ENCODE measurements around the gene FTO. TPM values are rescaled to one million over a fixed set of nuclear protein-coding genes. Genes with fewer than 3 reads are reported as not detected.

Gene FTO
- total RNA-seq, 1 experiment from 2014 or later, result 78.3 TPM

- Histone ChIP-seq H3K36me3 (ENCODE audit: control insufficient read depth, insufficient read depth, low read length) (no peaks in the 10 kb centered on the region; the same call in 1 of the 2 replicates), H3K4me1 (peaks cover 15% of the 10 kb centered on the region), H3K27me3 (replicated peaks; ENCODE audit: control insufficient read depth, insufficient read depth, low read length) (no peaks in the 10 kb centered on the region), H3K4me3 (ENCODE audit: low read depth, low read length) (no peak overlapping the region), H3K9me3 (no peaks in the 10 kb centered on the region)
- H3K27ac Mint-ChIP-seq (ENCODE audit: unreplicated experiment), result no peak overlapping the region
- CTCF ChIA-PET, result no interaction called here
- POLR2A ChIA-PET, result no interaction called here
- no peaks in the 10 kb centered on the region for H3K9me3 Mint-ChIP-seq (ENCODE audit: unreplicated experiment)
- intact Hi-C loops (cut with micrococcal nuclease; ENCODE audit: unreplicated experiment), result loop anchor here (5.0 to 10.0 kb wide), 4 partner anchors 339 to 866 kb away; partner anchors contain the start of gene IRX3
- no peak for DNase-seq
- H3K27me3 Mint-ChIP-seq (ENCODE audit: insufficient read depth, unreplicated experiment), result no peaks in the 10 kb centered on the region
- H3K4me3 Mint-ChIP-seq (ENCODE audit: unreplicated experiment), result no peak overlapping the region
- H3K4me1 Mint-ChIP-seq (ENCODE audit: low read depth, unreplicated experiment), result peaks cover 7% of the 10 kb centered on the region
- no peak for TF ChIP-seq CTCF (IDR thresholded peaks at IDR 0.05; ENCODE audit: insufficient read depth in 1 of 2, low read depth in 1 of 2, low read length in 1 of 2, severe bottlenecking in 1 of 2, unreplicated experiment in 1 of 2)
- no TSS peak for BruUV-seq (replicated peaks)
- H3K36me3 Mint-ChIP-seq (ENCODE audit: insufficient read depth, unreplicated experiment), result peaks cover 6% of the 10 kb centered on the region
Observed at GRCh38 chr16:53948326-53948725, 244.4 kb downstream of the FTO start.

GRCh38 chr16:53948734-53949430 lies 244.9 kb downstream of the FTO start:
- peaks cover 7% of the 10 kb centered on the region for H3K4me1 Mint-ChIP-seq (ENCODE audit: low read depth, unreplicated experiment)
- Histone ChIP-seq H3K36me3 (ENCODE audit: control insufficient read depth, insufficient read depth, low read length) (no peaks in the 10 kb centered on the region; the same call in 1 of the 2 replicates), H3K4me3 (ENCODE audit: low read depth, low read length) (no peak overlapping the region), H3K27me3 (replicated peaks; ENCODE audit: control insufficient read depth, insufficient read depth, low read length) (no peaks in the 10 kb centered on the region), H3K4me1 (peaks cover 10% of the 10 kb centered on the region), H3K9me3 (no peaks in the 10 kb centered on the region)
- DNase-seq, result no peak
- no peak for TF ChIP-seq CTCF (IDR thresholded peaks at IDR 0.05; ENCODE audit: insufficient read depth in 1 of 2, low read depth in 1 of 2, low read length in 1 of 2, severe bottlenecking in 1 of 2, unreplicated experiment in 1 of 2)
- ChIA-PET CTCF (no interaction called here), POLR2A (no interaction called here)
- H3K9me3 Mint-ChIP-seq (ENCODE audit: unreplicated experiment), result no peaks in the 10 kb centered on the region
- BruUV-seq (replicated peaks), result no TSS peak
- no peak overlapping the region for H3K4me3 Mint-ChIP-seq (ENCODE audit: unreplicated experiment)
- intact Hi-C loops (cut with micrococcal nuclease; ENCODE audit: unreplicated experiment), result loop anchor here (5.0 to 10.0 kb wide), 4 partner anchors 338 to 866 kb away; partner anchors contain the start of gene IRX3
- no peaks in the 10 kb centered on the region for H3K27me3 Mint-ChIP-seq (ENCODE audit: insufficient read depth, unreplicated experiment)
- H3K36me3 Mint-ChIP-seq (ENCODE audit: insufficient read depth, unreplicated experiment), result peaks cover 6% of the 10 kb centered on the region
- H3K27ac Mint-ChIP-seq (ENCODE audit: unreplicated experiment), result no peak overlapping the region

GRCh38 chr16:53949715-53950410 lies 245.9 kb downstream of the FTO start:
- H3K9me3 Mint-ChIP-seq (ENCODE audit: unreplicated experiment), result no peaks in the 10 kb centered on the region
- Histone ChIP-seq H3K27me3 (replicated peaks; ENCODE audit: control insufficient read depth, insufficient read depth, low read length) (no peaks in the 10 kb centered on the region), H3K36me3 (ENCODE audit: control insufficient read depth, insufficient read depth, low read length) (no peaks in the 10 kb centered on the region; the same call in 1 of the 2 replicates), H3K4me3 (ENCODE audit: low read depth, low read length) (no peak overlapping the region), H3K4me1 (peaks cover 10% of the 10 kb centered on the region; the same call in 1 of the 2 replicates), H3K9me3 (no peaks in the 10 kb centered on the region)
- no peak overlapping the region for H3K27ac Mint-ChIP-seq (ENCODE audit: unreplicated experiment)
- H3K36me3 Mint-ChIP-seq (ENCODE audit: insufficient read depth, unreplicated experiment), result peaks cover 6% of the 10 kb centered on the region
- POLR2A ChIA-PET, result no interaction called here
- CTCF ChIA-PET, result interaction anchor here (0.7 kb wide), 2 partner anchors 81 to 1302 kb away, joined by 3 to 4 read pairs; no protein-coding TSS in a partner anchor
- intact Hi-C loops (cut with micrococcal nuclease; ENCODE audit: unreplicated experiment), result loop anchor here (5.0 to 10.0 kb wide), 4 partner anchors 337 to 865 kb away; partner anchors contain the start of gene IRX3
- no peak overlapping the region for H3K4me3 Mint-ChIP-seq (ENCODE audit: unreplicated experiment)
- TF ChIP-seq CTCF (IDR thresholded peaks at IDR 0.05; ENCODE audit: insufficient read depth in 1 of 2, low read depth in 1 of 2, low read length in 1 of 2, severe bottlenecking in 1 of 2, unreplicated experiment in 1 of 2), result no peak
- no TSS peak for BruUV-seq (replicated peaks)
- H3K27me3 Mint-ChIP-seq (ENCODE audit: insufficient read depth, unreplicated experiment), result no peaks in the 10 kb centered on the region
- DNase-seq, result no peak
- peaks cover 6% of the 10 kb centered on the region for H3K4me1 Mint-ChIP-seq (ENCODE audit: low read depth, unreplicated experiment)
